Central memory CD8-positive, alpha-beta T cell (primary cell): Measurements from ENCODE around the gene KLF16.

Source experiments
- ATAC-seq: fragments of 150-1000 bp; cut with Tn5 transposase; replicated peaks from 2 replicates; pipeline ENCODE4 v1.10.0; 2022; ENCODE audit warnings: mild to moderate bottlenecking, moderate FRiP score, moderate number of reproducible peaks; ENCODE audit not compliant: poor library complexity, severe bottlenecking; ENCODE audit errors: extremely low read depth
- DNase-seq, 2 donors: peaks; one replicate each; pipeline ENCODE4 v3.0.0; 2021; ENCODE audit warnings: low spot score in 2 of 2
- H3K27ac Mint-ChIP-seq: one replicate; pipeline ENCODE4 v1.8.0; 2022; ENCODE audit warnings: low read depth, mild to moderate bottlenecking, moderate library complexity, mixed read lengths
- H3K27me3 Mint-ChIP-seq: one replicate; pipeline ENCODE4 v1.8.0; 2022; ENCODE audit warnings: mixed read lengths
- H3K36me3 Mint-ChIP-seq: one replicate; pipeline ENCODE4 v1.8.0; 2022; ENCODE audit warnings: mild to moderate bottlenecking, moderate library complexity, mixed read lengths; ENCODE audit not compliant: insufficient read depth
- H3K4me1 Mint-ChIP-seq: one replicate; pipeline ENCODE4 v1.8.0; 2022; ENCODE audit warnings: mixed read lengths
- H3K4me3 Mint-ChIP-seq: one replicate; pipeline ENCODE4 v1.8.0; 2022; ENCODE audit warnings: mild to moderate bottlenecking, moderate library complexity, mixed read lengths
- H3K9me3 Mint-ChIP-seq: one replicate; pipeline ENCODE4 v1.8.0; 2022; ENCODE audit warnings: mixed read lengths

The KLF16 gene

DNA sequence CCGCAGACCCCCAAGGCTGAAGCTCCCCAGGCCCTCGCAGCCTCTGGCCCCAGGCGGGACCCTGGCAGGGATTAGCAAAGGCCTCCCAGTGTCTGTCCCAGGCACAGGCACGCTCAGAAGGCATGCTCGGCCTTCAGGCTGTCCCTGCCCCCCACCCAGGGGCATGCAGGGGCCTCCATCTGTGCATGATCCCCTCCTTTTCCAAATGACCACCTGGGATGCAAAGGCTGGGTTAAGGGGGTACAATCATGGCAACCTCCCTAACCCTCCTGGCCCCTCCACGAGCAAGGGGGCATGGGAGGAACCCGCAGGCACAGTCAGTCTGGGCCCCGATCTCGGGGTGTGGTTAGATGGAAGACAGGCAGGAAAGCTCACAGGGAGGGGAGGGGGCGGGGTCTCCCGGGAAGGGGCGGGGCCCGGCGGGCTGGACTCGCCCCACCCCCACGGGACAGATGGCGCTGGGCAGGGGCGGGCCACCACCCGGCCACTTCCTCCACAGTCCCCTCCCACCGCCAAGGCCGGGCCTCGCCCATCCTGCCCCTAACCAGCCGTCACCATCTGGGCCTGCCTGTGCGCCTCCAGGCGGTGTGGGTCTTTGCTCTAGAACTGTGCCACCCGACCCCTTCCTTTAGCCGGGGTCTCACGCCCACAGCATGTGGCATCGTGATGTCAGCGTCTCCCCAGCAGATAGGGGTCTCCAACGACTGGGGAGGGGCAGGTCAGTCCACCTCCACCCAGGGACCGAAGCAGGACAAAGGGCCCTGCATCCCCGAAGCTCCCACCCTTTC is 8.1 kb downstream of the KLF16 start:
- Mint-ChIP-seq H3K36me3 (peaks cover 20% of the 10 kb centered on the region), H3K27ac (peak overlapping the region; percentile 78), H3K27me3 (no peaks in the 10 kb centered on the region), H3K9me3 (no peaks in the 10 kb centered on the region), H3K4me3 (peak overlapping the region; percentile 78), H3K4me1 (peaks cover 46% of the 10 kb centered on the region)
- peak; percentile 58 to 67 for DNase-seq
- ATAC-seq: peak; percentile 68

DNA sequence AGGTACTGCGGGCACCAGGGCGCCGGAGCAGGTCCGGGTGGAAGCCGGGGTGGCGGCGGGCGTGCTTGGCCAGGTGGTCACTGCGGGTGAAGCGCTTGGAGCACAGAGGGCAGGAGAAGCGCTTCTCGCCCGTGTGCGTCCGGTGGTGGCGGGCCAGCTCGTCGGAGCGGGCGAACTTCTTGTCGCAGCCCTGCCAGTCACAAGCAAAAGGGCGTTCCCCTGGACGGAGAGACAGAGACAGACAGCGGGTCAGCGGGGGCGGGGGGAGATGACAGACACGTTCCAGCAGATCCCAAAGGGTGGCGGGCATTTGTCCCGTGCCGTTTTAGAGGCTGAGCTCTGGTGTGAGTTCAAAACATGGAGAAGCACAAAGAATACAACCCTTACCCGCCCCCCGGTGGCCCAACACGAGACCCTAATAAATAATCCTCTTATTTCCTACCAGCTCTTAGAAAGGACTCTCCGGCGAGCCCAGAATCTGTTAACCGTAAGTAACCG is 8.8 kb downstream of the KLF16 start:
- Mint-ChIP-seq H3K27ac (peak overlapping the region; percentile 78), H3K4me3 (peak overlapping the region; percentile 78), H3K4me1 (peaks cover 46% of the 10 kb centered on the region), H3K36me3 (peaks cover 24% of the 10 kb centered on the region), H3K27me3 (no peaks in the 10 kb centered on the region), H3K9me3 (no peaks in the 10 kb centered on the region)
- DNase-seq (no peak), ATAC-seq (no peak)

DNA sequence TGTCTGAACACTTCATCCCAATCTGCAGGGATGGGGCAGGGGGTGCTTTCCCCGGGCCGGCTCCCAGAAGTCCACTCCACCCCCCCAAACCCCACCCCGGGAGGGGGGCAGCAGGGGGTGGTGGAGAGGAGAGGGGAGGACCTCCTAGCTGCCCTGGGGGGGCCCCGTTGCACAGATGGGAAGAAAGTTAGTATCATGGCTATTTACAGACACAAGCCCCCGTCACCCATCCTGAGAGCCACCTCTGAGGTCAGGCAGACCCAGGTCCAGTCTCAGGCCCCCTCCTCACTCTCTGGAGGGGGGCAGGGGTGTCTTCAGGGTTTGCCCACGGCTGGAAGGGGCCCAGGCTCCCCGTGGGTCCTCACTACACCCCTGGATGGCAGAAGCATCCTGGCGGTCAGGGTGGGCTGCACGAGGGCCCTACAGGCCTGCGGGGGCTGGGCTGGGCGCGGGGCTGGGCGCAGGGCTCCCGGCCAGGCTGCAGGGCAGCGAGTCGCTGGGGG is 9.3 kb downstream of the KLF16 start:
- Mint-ChIP-seq H3K4me1 (peaks cover 41% of the 10 kb centered on the region), H3K4me3 (peak overlapping the region; percentile 78), H3K27ac (no peak overlapping the region), H3K9me3 (no peaks in the 10 kb centered on the region), H3K36me3 (peaks cover 23% of the 10 kb centered on the region), H3K27me3 (no peaks in the 10 kb centered on the region)
- no peak for DNase-seq
- no peak for ATAC-seq

DNA sequence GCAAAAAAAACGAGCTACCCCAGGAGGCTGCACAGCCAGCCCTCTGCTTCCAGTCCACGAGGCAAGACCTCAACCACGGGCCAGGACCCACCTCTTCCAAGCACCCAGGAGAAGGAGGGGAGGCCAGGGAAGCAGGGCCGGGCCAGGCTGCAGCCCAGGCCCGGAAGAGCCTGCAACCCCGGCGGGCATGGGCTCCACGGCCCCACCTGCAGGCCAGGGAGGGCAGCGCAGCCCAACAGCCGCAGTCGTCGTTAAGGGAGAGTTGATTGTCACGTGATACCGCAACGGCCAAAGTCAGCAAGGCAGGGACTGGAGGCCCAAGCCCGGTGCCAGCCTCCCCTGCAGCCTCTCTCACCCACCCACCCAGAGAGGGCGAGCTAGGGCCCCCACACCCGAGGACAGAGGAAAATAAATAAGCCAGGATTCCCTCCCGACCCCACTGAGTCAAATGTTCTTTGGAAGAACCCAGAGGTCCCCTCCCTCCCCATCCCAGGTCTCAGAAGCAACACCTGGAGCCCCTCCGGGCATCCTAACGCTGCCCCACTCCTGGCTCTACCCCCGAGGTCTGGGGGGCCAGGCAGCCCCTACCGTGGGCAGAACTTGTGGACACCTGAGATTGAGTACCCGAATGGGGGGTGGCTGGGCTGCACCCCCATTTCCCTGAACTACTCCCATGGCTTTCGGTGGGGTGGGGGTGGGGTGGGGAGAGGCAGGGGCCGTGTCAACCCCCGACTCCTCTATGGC is 9.9 kb downstream of the KLF16 start:
- peak overlapping the region; percentile 79 for H3K27ac Mint-ChIP-seq
- ATAC-seq: peak; percentile 30
- no peaks in the 10 kb centered on the region for H3K9me3 Mint-ChIP-seq
- H3K27me3 Mint-ChIP-seq: no peaks in the 10 kb centered on the region
- DNase-seq: peak; percentile 77 to 84
- H3K36me3 Mint-ChIP-seq: peaks cover 27% of the 10 kb centered on the region
- H3K4me3 Mint-ChIP-seq: peak overlapping the region; percentile 56
- peaks cover 35% of the 10 kb centered on the region for H3K4me1 Mint-ChIP-seq

DNA sequence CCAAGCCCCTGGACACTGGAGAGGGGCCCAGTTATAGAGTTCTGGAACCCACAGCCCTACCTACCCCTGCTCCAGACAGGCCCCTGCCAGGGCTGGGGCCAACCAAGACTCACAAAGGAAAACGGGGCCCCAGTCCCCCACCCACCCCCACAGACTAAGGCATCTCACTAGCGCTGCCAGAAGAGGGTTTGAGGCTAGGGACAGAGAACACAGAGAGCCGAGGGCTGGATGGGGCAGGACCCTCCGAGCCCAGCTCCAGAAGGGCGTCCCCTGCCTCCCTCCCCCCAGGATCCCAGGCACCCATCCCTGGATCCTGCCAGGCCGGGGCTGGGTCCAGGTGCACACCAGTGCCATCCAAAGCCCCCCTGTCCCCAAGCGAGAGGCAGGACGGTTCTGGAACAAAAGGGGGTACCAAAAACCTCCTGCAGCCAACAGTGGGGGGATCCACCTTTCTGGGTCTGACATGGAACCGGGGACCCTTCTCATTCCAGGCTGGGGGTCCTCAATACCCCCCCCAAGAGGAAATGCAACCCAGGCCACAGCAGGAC is 10.7 kb downstream of the KLF16 start:
- Mint-ChIP-seq H3K36me3 (peaks cover 27% of the 10 kb centered on the region), H3K4me3 (no peak overlapping the region), H3K27ac (peak overlapping the region; percentile 79)

DNA sequence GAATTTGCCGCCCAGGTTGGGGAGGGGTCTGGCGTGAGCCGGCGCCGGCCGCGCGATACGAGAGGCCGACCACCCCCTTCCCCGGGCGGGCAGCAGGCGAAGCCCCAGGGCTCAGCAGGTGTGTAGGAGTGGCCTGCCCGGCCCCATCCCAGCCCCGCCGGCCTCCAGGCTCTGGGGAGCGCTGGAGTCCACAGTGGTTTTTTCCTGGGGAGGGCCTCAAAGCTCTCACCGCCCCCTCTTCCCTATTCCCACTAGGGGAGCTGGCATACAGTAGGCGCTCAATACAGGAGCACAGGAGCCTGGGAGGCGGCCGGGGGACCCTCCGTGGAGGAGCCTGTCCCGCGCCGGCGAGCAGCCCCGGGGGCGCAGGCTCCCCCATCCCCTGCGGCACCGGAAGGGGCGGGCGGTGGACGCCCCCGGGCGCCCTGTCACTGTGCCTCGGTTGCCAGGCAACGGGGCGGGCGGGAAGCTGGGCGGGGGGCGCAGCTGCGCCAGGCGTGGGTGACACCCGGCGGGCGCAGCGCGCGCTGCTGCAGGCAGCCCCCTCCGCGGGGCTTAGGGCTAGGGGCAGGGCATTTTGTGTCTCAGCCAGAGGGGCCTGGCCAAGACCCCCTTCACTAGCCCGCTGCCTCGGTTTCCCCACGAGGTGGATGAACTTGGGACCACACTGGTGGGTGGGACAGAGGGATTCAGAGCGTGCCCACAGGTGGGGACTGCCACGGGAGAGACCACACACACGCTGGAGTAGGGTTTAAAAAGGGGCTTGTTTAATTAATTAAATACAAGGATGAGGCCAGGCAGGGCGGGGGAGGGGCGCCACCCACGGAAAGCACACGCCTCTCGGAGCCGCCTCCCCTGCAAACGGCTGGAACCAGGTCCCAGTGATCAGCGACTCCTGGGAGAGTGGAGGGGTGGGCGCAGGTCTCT is 11.5 kb downstream of the KLF16 start:
- H3K9me3 Mint-ChIP-seq: no peaks in the 10 kb centered on the region
- ATAC-seq: no peak
- no peak overlapping the region for H3K4me3 Mint-ChIP-seq
- H3K36me3 Mint-ChIP-seq: peaks cover 30% of the 10 kb centered on the region
- peaks cover 40% of the 10 kb centered on the region for H3K4me1 Mint-ChIP-seq
- no peak overlapping the region for H3K27ac Mint-ChIP-seq
- DNase-seq: no peak
- no peaks in the 10 kb centered on the region for H3K27me3 Mint-ChIP-seq

More for the DNA sequence above, 10.7 kb downstream of the KLF16 start:
- Mint-ChIP-seq H3K4me1 (peaks cover 33% of the 10 kb centered on the region), H3K9me3 (no peaks in the 10 kb centered on the region), H3K27me3 (no peaks in the 10 kb centered on the region)
- ATAC-seq (no peak), DNase-seq (no peak)

DNA sequence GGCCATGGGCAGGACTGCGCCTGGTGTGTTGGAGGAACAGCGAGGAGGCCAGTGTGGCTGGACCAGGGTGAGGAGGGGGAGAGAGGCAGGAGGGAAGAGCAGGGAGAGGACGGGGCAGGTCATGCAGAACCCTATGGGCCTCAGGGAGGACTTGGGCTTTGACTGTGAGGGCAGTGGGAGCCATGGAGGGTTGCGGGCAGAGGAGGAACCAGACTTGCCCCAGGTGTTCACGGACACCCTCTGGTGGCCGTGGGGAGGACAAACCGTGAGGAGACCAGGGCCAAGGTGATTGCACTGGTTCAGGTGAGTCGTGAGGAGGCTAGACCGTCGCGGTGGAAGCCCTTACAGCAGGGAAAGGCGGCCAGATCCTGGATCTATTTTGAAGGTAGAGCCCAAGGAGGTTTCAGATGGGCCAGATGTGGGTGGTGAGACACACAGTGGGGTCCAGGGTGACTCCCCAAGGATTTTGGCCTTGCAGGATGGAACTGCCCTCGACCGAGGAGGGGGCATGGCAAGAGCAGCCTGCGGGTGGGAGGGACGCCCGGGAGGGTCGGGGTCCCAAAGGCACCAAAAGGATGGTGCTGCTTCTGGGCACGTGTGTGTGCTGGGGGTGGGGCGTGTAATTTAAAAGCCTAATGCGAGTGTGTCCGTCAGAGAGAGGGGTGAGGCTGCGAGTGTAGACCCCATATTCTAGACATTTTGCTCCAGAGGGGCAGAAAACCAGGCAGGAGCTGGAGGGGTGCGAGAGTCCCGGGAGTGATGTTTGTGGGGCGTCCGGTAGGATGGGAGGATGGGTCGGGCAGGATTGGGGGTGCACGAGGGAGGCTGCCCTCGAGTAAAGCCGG is 12.3 kb downstream of the KLF16 start:
- DNase-seq (no peak), ATAC-seq (no peak)
- Mint-ChIP-seq H3K4me1 (peaks cover 42% of the 10 kb centered on the region), H3K27ac (peak overlapping the region; percentile 74), H3K36me3 (peaks cover 31% of the 10 kb centered on the region), H3K9me3 (no peaks in the 10 kb centered on the region), H3K4me3 (peak overlapping the region; percentile 2), H3K27me3 (no peaks in the 10 kb centered on the region)

DNA sequence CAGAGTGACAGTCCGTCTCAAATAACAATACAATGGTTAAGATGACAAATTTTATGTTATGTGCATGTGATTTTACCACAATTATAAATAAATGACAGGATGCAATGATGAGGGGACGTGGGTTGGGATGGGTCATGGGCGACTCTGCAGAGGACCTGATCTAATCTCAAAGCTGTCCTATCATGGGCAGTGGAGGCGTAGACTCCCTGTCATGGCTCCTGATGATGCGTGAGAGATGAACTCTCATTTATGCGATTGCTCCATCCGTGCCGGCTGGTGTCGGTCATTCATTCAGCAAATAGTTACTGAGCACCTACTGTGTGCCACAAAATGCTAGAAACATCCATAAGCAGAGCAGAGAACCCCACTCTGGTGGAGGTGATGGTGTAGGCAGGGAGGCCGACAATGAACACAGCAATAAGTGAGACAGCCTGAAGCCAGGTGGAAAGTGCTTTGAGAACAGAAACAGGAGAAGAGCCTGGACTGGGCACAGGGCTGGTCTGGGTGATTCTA is 13.4 kb downstream of the KLF16 start:
- Mint-ChIP-seq H3K9me3 (no peaks in the 10 kb centered on the region), H3K27ac (no peak overlapping the region), H3K27me3 (no peaks in the 10 kb centered on the region), H3K4me1 (peaks cover 38% of the 10 kb centered on the region), H3K36me3 (peaks cover 31% of the 10 kb centered on the region), H3K4me3 (peak overlapping the region; percentile 2)
- ATAC-seq (no peak), DNase-seq (no peak)

DNA sequence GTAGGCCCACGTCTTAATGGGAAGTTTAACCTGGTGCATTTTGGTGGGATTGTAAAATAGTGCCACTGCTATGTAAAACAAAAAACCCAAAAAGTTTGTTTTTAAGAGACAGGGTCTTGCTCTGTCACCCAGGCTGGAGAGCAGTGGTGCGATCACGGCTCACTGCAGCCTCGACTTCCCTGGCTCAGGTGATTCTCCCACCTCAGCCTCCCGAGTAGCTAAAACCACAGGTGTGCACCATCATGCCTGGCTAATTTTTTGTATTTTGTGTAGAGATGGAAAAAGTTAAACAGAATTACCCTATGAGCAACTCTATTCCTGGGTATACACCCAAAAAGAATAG is 14.3 kb downstream of the KLF16 start:
- peaks cover 41% of the 10 kb centered on the region for H3K4me1 Mint-ChIP-seq
- ATAC-seq: no peak
- H3K9me3 Mint-ChIP-seq: no peaks in the 10 kb centered on the region
- no peak overlapping the region for H3K4me3 Mint-ChIP-seq
- H3K27me3 Mint-ChIP-seq: no peaks in the 10 kb centered on the region
- H3K27ac Mint-ChIP-seq: peak overlapping the region; percentile 91
- no peak for DNase-seq
- H3K36me3 Mint-ChIP-seq: peaks cover 31% of the 10 kb centered on the region

DNA sequence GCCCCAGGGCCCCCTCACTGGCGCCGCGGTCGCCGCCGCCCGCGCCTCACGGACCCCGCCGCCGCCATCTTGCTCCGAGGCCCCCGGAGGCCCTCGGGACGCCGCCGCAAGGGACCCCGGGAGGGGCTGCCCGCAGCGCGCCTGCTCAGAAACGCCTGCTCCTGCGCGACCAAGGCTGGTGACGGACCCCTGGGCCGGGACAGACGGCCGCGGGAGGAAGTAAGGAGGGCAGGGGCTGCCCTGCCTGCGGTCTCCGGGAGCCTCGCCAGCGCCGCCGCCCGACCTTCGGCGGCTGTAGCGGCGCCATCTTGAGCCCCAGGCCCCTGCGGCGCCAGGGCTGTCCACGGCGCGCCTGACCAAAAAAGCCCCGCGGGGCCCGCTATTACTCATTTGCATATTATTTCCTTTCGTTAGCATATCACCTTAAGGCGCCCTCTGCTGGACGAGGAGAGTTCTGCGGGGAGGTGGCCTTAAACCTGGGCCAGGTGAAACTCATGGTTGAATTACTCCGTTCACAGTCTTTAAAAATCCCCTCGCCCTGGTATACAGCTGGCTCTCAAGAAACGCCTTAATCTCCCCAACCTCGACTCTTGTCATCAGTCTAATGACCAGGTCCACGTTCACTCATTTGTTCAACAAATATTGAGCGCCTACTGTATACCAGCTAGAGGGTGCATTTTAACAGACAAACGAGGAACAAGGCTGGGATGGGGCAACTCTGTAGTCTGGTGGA is 14.8 kb downstream of the KLF16 start, which contains the start of gene REXO1:
TSS of gene REXO1 (minus strand) at position 85 of the 733 bp plus-strand sequence. CDS start 125 bp downstream, outside the sequence.
- ATAC-seq (peak; percentile 81), DNase-seq (peak; percentile 98 to 99)
- Mint-ChIP-seq H3K27ac (peak within 1 kb of the TSS; percentile 91), H3K27me3 (no peaks in the 10 kb centered on the region), H3K4me1 (peaks cover 39% of the 10 kb centered on the region), H3K4me3 (peak within 1 kb of the TSS; percentile 84), H3K36me3 (peaks cover 33% of the 10 kb centered on the region), H3K9me3 (no peaks in the 10 kb centered on the region)
